Loucy (cell line): ENCODE results near the gene MAPK7.

Source experiments
- H2AFZ ChIP-seq: fragments of 200-600 bp; sonication (generic); 2 replicates; pipeline ENCODE4 v1.6.0; 2016; ENCODE audit warnings: antibody characterized with exemption, mild to moderate bottlenecking, low read length, moderate library complexity
- H3F3A ChIP-seq: fragments of 200-600 bp; 2 replicates; pipeline ENCODE4 v1.6.0; 2016; ENCODE audit warnings: antibody characterized with exemption, low read depth, mild to moderate bottlenecking
- H3K27me3 ChIP-seq: fragments of 200-600 bp; sonication (generic); 2 replicates; pipeline ENCODE4 v1.6.1; 2014; ENCODE audit warnings: low read length, mild to moderate bottlenecking; ENCODE audit not compliant: insufficient read depth, poor library complexity, severe bottlenecking
- H3K36me3 ChIP-seq: fragments of 200-600 bp; sonication (generic); 2 replicates; pipeline ENCODE4 v1.6.1; 2016; ENCODE audit warnings: low read length; ENCODE audit not compliant: insufficient read depth
- H3K4me1 ChIP-seq: fragments of 200-600 bp; sonication (generic); 2 replicates; pipeline ENCODE4 v1.5.1; 2014; ENCODE audit warnings: low read length, mild to moderate bottlenecking; ENCODE audit not compliant: insufficient read depth, poor library complexity, severe bottlenecking
- H3K4me2 ChIP-seq: fragments of 200-600 bp; sonication (generic); 2 replicates; pipeline ENCODE4 v1.6.0; 2014; ENCODE audit warnings: antibody characterized with exemption, low read length, low read depth, mild to moderate bottlenecking; ENCODE audit not compliant: poor library complexity, severe bottlenecking
- H3K4me3 ChIP-seq: fragments of 200-600 bp; sonication (generic); 2 replicates; pipeline ENCODE4 v1.5.1; 2014; ENCODE audit warnings: low read length, mild to moderate bottlenecking, mixed read lengths; ENCODE audit not compliant: poor library complexity, severe bottlenecking
- H3K79me2 ChIP-seq: fragments of 200-600 bp; sonication (generic); 2 replicates; pipeline ENCODE4 v1.6.1; 2014; ENCODE audit warnings: low read length; ENCODE audit not compliant: insufficient read depth
- H3K9ac ChIP-seq: fragments of 200-600 bp; sonication (generic); 2 replicates; pipeline ENCODE4 v1.6.0; 2014; ENCODE audit warnings: mild to moderate bottlenecking, low read depth, low read length, moderate library complexity; ENCODE audit not compliant: poor library complexity, severe bottlenecking
- H3K9me2 ChIP-seq: fragments of 200-600 bp; sonication (generic); replicated peaks from 2 replicates; pipeline ENCODE4 v1.6.1; 2016; ENCODE audit warnings: low read depth, low read length, mixed read lengths
- H3K9me3 ChIP-seq: fragments of 200-600 bp; sonication (generic); 2 replicates; pipeline ENCODE4 v1.6.1; 2014; ENCODE audit warnings: mild to moderate bottlenecking, antibody characterized with exemption, low read length, low read depth; ENCODE audit not compliant: insufficient read depth
- H4K20me1 ChIP-seq: fragments of 200-600 bp; sonication (generic); 2 replicates; pipeline ENCODE4 v1.6.0; 2014; ENCODE audit warnings: antibody characterized with exemption, low read length, mild to moderate bottlenecking; ENCODE audit not compliant: insufficient read depth, poor library complexity, severe bottlenecking
- CTCF ChIP-seq: fragments of 200-600 bp; sonication (generic); conservative IDR thresholded peaks from 2 replicates; pipeline ENCODE4 v1.5.1; 2014; ENCODE audit warnings: mild to moderate bottlenecking, antibody characterized with exemption, low read length
- EZH2phosphoT487 ChIP-seq: fragments of 200-600 bp; IDR thresholded peaks from 2 replicates; pipeline ENCODE4 v1.6.1; 2018; ENCODE audit warnings: antibody characterized with exemption, mild to moderate bottlenecking, moderate library complexity, borderline replicate concordance

The MAPK7 gene

GRCh38 chr17:19332371-19333131 lies 45.7 kb upstream of the MAPK7 start:
- TF ChIP-seq CTCF = no peak
- TF ChIP-seq EZH2phosphoT487 = no peak
- peaks cover 19% of the 10 kb centered on the region for H3K27me3 ChIP-seq
- no peak overlapping the region for H3K9ac ChIP-seq
- no peaks in the 10 kb centered on the region for H3K36me3 ChIP-seq
- H4K20me1 ChIP-seq = no peaks in the 10 kb centered on the region
- H3K4me1 ChIP-seq = no peaks in the 10 kb centered on the region
- H3K9me2 ChIP-seq = no peaks in the 10 kb centered on the region
- no peak overlapping the region for H3K4me2 ChIP-seq
- no peak overlapping the region for H3K4me3 ChIP-seq
- H2AFZ ChIP-seq = no peak overlapping the region
- no peaks in the 10 kb centered on the region for H3K79me2 ChIP-seq
- no peaks in the 10 kb centered on the region for H3F3A ChIP-seq
- H3K9me3 ChIP-seq = no peaks in the 10 kb centered on the region

GRCh38 chr17:19333132-19333440 lies 45.2 kb upstream of the MAPK7 start:
- no peak for TF ChIP-seq EZH2phosphoT487
- TF ChIP-seq CTCF = no peak
- no peaks in the 10 kb centered on the region for H3K4me1 ChIP-seq
- no peaks in the 10 kb centered on the region for H3K9me3 ChIP-seq
- no peak overlapping the region for H3K4me2 ChIP-seq
- no peaks in the 10 kb centered on the region for H3K9me2 ChIP-seq
- H3F3A ChIP-seq = no peaks in the 10 kb centered on the region
- H3K27me3 ChIP-seq = peaks cover 19% of the 10 kb centered on the region
- H3K36me3 ChIP-seq = no peaks in the 10 kb centered on the region
- no peak overlapping the region for H2AFZ ChIP-seq
- H3K4me3 ChIP-seq = no peak overlapping the region
- H3K79me2 ChIP-seq = no peaks in the 10 kb centered on the region
- H4K20me1 ChIP-seq = no peaks in the 10 kb centered on the region
- no peak overlapping the region for H3K9ac ChIP-seq

GRCh38 chr17:19333736-19334290 lies 44.5 kb upstream of the MAPK7 start:
- no peaks in the 10 kb centered on the region for H3K4me1 ChIP-seq
- H3K27me3 ChIP-seq = peaks cover 19% of the 10 kb centered on the region
- no peaks in the 10 kb centered on the region for H4K20me1 ChIP-seq
- H3K4me3 ChIP-seq = no peak overlapping the region
- no peaks in the 10 kb centered on the region for H3K9me2 ChIP-seq
- H3K9me3 ChIP-seq = no peaks in the 10 kb centered on the region
- H2AFZ ChIP-seq = no peak overlapping the region
- no peak for TF ChIP-seq EZH2phosphoT487
- TF ChIP-seq CTCF = no peak
- H3K9ac ChIP-seq = no peak overlapping the region
- no peaks in the 10 kb centered on the region for H3K36me3 ChIP-seq
- no peaks in the 10 kb centered on the region for H3K79me2 ChIP-seq
- H3K4me2 ChIP-seq = no peak overlapping the region
- H3F3A ChIP-seq = no peaks in the 10 kb centered on the region
